Left lung (tissue), 10 donors: ENCODE measurements around the gene PEMT. TPM values are rescaled to one million over a fixed set of nuclear protein-coding genes. Genes with fewer than 3 reads are reported as not detected.
A peak's percentile ranks its signal among the peaks of the same experiment; 100 is the strongest.

Experiments
- ATAC-seq: fragments of 200-7000 bp; cut with Tn5 transposase; one replicate; pipeline ENCODE4 v1.9.1; 2020; ENCODE audit warnings: moderate library complexity
- DNase-seq, 4 donors: peaks; one replicate each; pipeline ENCODE4 v3.0.0-alpha.2; 2013 to 2020
- H3K27ac ChIP-seq, 2 donors: fragments of 200-600 bp; sonication (generic) in 1 of 2; one replicate each; pipeline versions ENCODE4 v1.5.0 to v1.8.0; 2020 to 2021
- H3K27me3 ChIP-seq, 2 donors: fragments of 200-600 bp; sonication (generic) in 1 of 2; one replicate each; pipeline versions ENCODE4 v1.5.0 to v1.8.0; 2020 to 2021
- H3K36me3 ChIP-seq, 2 donors: fragments of 200-600 bp; sonication (generic) in 1 of 2; one replicate each; pipeline versions ENCODE4 v1.5.0 to v1.8.0; 2020 to 2021
- H3K4me1 ChIP-seq, 2 donors: fragments of 200-600 bp; one replicate each; pipeline ENCODE4 v1.8.0; 2021
- H3K4me3 ChIP-seq, 2 donors: fragments of 200-600 bp; sonication (generic) in 1 of 2; one replicate each; pipeline versions ENCODE4 v1.5.0 to v1.8.0; 2020 to 2021; ENCODE audit warnings: mild to moderate bottlenecking in 1 of 2
- H3K9me3 ChIP-seq, 2 donors: fragments of 200-600 bp; sonication (generic) in 1 of 2; one replicate each; pipeline versions ENCODE4 v1.5.0 to v1.8.0; 2020 to 2021
- CTCF ChIP-seq, 2 donors: fragments of 200-600 bp; sonication (generic) in 1 of 2; IDR thresholded peaks; one replicate each; pipeline versions ENCODE4 v1.5.0 to v1.8.0; 2021; ENCODE audit warnings: antibody characterized with exemption in 2 of 2
- intact Hi-C, 2 donors: fragments of 100-400 bp; cut with DNase I; formaldehyde crosslinking; loops; one replicate each; pipeline versions ENCODE4 v1.11.2 to v1.14.2; 2022
- polyA plus RNA-seq, 6 donors: library from polyadenylated mRNA; unstranded; fragments of 120-200 nt; gene quantifications; one replicate each; pipeline ENCODE4 v1.2.1, GENCODE V29; 2013; ENCODE audit not compliant: insufficient read length in 6 of 6
- total RNA-seq, 2 donors: library from RNA; stranded (reverse); fragmentation: NEBNext Ultra II Directional; extraction: Animal tissue kit (Norgen Biotek cat#: 25700); gene quantifications; one replicate each; pipeline ENCODE4 v1.2.1, GENCODE V29; 2021
- donor health status: DM: no; HTN: yes; CAD: no.
- donor health status: DM: no; HTN: no; CAD: no.

PEMT gene
- total and polyA plus RNA-seq, 8 donors: 22.3 to 38.7 (median 28.3) TPM

- Histone ChIP-seq H3K4me1 (no peaks in the 10 kb centered on the region), H3K9me3 (no peaks in the 10 kb centered on the region), H3K27me3 (no peaks in the 10 kb centered on the region), H3K36me3 (no peaks in the 10 kb centered on the region), H3K4me3 (no peak overlapping the region), H3K27ac (peak overlapping the region in 1 of 2 donors; percentile 61)
- peak in 1 of 4 donors; percentile 76 for DNase-seq
- intact Hi-C loops: loop anchor here in 1 of 2 donors (10.0 kb wide), 1 partner anchor 79 kb away; no protein-coding TSS in a partner anchor
- peak; percentile 23 for ATAC-seq
- TF ChIP-seq CTCF (IDR thresholded peaks at IDR 0.05): no peak
These were observed 85.2 kb downstream of the PEMT start for GRCh38 chr17:17506181-17506741.

GRCh38 chr17:17505610-17506171 lies 85.8 kb downstream of the PEMT start:
- intact Hi-C loops: loop anchor here in 1 of 2 donors (10.0 kb wide), 1 partner anchor 79 kb away; no protein-coding TSS in a partner anchor
- ATAC-seq: no peak
- no peaks in the 10 kb centered on the region for H3K4me1 ChIP-seq
- H3K36me3 ChIP-seq: no peaks in the 10 kb centered on the region
- no peak for TF ChIP-seq CTCF (IDR thresholded peaks at IDR 0.05)
- H3K4me3 ChIP-seq: no peak overlapping the region
- no peaks in the 10 kb centered on the region for H3K27me3 ChIP-seq
- no peaks in the 10 kb centered on the region for H3K9me3 ChIP-seq
- H3K27ac ChIP-seq: peak overlapping the region in 1 of 2 donors; percentile 61
- DNase-seq: peak in 1 of 4 donors; percentile 59

GRCh38 chr17:17505151-17505550 lies 86.4 kb downstream of the PEMT start:
- Histone ChIP-seq H3K27me3 (no peaks in the 10 kb centered on the region), H3K36me3 (no peaks in the 10 kb centered on the region), H3K4me1 (no peaks in the 10 kb centered on the region), H3K9me3 (no peaks in the 10 kb centered on the region), H3K27ac (no peak overlapping the region), H3K4me3 (no peak overlapping the region)
- intact Hi-C loops: loop anchor here in 1 of 2 donors (10.0 kb wide), 1 partner anchor 80 kb away; no protein-coding TSS in a partner anchor
- ATAC-seq (no peak), DNase-seq (peak in 1 of 4 donors; percentile 32)
- no peak for TF ChIP-seq CTCF (IDR thresholded peaks at IDR 0.05)

- Histone ChIP-seq H3K9me3 (no peaks in the 10 kb centered on the region), H3K27ac (no peak overlapping the region)
- no peak for ATAC-seq
These were observed 87.0 kb downstream of the PEMT start for GRCh38 chr17:17504341-17505140.

More at GRCh38 chr17:17504341-17505140, 87.0 kb downstream of the PEMT start:
- H3K4me1 ChIP-seq: no peaks in the 10 kb centered on the region
- intact Hi-C loops: loop anchor here in 1 of 2 donors (10.0 kb wide), 1 partner anchor 80 kb away; no protein-coding TSS in a partner anchor
- H3K27me3 ChIP-seq: no peaks in the 10 kb centered on the region
- DNase-seq: peak in 1 of 4 donors; percentile 65
- TF ChIP-seq CTCF (IDR thresholded peaks at IDR 0.05): no peak
- H3K4me3 ChIP-seq: no peak overlapping the region
- no peaks in the 10 kb centered on the region for H3K36me3 ChIP-seq
